Stimulated activated CD8-positive, alpha-beta memory T cell treated with anti-CD3 and anti-CD28 coated beads, Interleukin-7, amount 100 ng/mL, for 1 hour (primary cell): ENCODE data around the gene POR.
"Not testable (repeated sequence)": the region's sequence is repeated elsewhere in the genome, so short reads cannot be mapped to it uniquely, and the experiment has no call there.

Source experiments
- DNase-seq, 2 donors: peaks; one replicate each; pipeline ENCODE4 v3.0.0-alpha.2; 2020; ENCODE audit warnings: low read depth in 2 of 2

POR gene

GRCh38 chr7:76022026-76022780, 107.2 kb downstream of the POR start:
- DNase-seq: no peak

- no peak for DNase-seq
Measured at GRCh38 chr7:76023002-76023401, 108.0 kb downstream of the POR start.

GRCh38 chr7:76029682-76030081, 114.7 kb downstream of the POR start:
- DNase-seq: not testable (repeated sequence)

- DNase-seq: no peak
Measured at GRCh38 chr7:76031964-76032363, 117.0 kb downstream of the POR start.
